Fibroblast of skin of left quadriceps (primary cell): Measurements from ENCODE around the gene ASCC2.

Source experiments
- DNase-seq, 2 experiments: peaks; one replicate each; pipeline ENCODE4 v3.0.0-alpha.2; 2013; ENCODE audit warnings: low read depth in 2 of 2

ASCC2 gene

GRCh38 chr22:29817724-29818123 lies 20.4 kb downstream of the ASCC2 start:
- no peak for DNase-seq

- DNase-seq = no peak
Measured at GRCh38 chr22:29816980-29817379, 21.1 kb downstream of the ASCC2 start.

GRCh38 chr22:29816539-29816938 lies 21.5 kb downstream of the ASCC2 start:
- DNase-seq = no peak

GRCh38 chr22:29816128-29816527 lies 21.9 kb downstream of the ASCC2 start:
- no peak for DNase-seq

DNA sequence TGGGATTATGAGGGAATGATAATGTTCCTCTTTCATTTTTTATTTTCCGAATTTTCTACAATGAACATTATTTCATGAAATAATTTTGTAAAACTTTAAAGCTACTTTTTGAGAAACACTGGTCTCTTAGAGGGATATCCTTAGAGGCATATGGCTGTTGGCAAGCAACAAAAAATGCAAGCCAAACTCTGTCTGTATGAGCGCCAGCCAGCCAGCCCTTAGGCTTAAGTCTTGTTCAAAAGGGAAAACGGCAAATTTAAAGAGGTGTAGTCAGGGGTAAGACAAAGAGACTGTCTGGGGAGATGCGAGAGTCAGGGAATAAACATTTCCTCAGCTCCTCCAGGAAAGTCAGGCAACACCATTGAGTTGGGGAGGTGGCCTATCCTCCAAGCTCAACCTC lies 22.5 kb downstream of the ASCC2 start:
- DNase-seq = no peak

DNA sequence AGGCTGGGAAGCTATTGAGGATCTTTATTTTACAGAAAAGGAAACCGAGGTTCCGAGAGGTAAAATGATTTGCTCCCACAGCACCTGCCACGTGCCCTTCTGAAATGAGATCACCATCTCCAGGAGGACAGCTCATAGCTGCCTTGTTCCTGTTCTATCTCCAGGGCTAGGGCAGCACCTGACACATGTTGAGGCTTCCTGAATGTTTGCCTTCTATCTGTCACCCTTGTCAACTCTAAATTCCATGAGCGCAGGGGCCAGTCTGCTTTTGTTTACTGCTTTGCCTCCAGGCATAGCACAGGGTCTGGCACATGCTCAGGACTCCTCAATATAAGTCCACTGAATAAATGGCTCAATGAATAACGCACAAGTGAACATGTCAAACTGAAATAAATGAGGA lies 24.1 kb downstream of the ASCC2 start:
- DNase-seq = no peak

GRCh38 chr22:29813563-29813962 lies 24.5 kb downstream of the ASCC2 start:
- no peak for DNase-seq

GRCh38 chr22:29813126-29813525 lies 24.9 kb downstream of the ASCC2 start:
- DNase-seq = no peak

DNA sequence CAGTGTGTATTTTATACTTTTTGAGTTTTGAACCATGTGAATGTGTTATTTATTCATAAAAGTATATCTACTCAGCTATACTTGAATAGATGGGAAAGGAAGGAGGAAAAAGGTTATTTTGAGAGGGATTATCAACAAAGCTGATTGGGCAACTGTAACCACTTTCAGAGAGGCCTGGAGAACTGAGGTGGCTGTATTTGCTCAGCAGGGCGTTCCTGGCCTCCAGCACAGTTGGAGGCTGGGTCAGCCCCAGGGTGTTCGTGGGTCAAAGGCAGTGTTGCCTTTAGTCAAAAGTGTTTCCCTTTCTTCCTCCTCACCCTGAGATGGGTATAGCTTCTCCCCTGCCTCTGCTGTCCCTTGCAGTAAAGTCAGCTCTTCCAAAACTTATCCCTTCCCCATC lies 26.7 kb downstream of the ASCC2 start:
- no peak for DNase-seq

- no peak for DNase-seq
Measured at GRCh38 chr22:29810216-29810615, 27.9 kb downstream of the ASCC2 start.

GRCh38 chr22:29806196-29806595 lies 31.9 kb downstream of the ASCC2 start:
- DNase-seq = no peak

- no peak for DNase-seq
Measured at GRCh38 chr22:29804985-29805384, 33.1 kb downstream of the ASCC2 start.

DNA sequence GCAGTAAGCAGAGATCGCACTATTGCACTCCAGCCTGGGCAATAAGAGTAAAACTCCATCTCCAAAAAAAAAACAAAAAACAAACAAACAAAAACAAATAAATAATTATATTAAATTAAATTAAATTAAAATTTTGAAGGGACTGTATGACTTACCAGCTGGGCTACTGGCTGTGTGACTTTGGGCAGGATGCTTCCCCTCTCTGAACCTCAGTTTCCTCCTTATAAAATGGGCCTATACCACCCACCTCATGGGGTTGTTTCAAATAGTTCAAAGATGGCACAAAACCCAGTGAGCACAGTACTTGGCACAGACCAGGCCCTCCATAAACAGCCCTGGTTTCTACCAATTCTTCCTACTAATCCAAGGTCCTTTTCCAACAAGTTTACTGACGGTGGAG lies 34.9 kb downstream of the ASCC2 start:
- DNase-seq = no peak

GRCh38 chr22:29801796-29802195 lies 36.3 kb downstream of the ASCC2 start:
- no peak for DNase-seq

GRCh38 chr22:29801153-29801552 lies 36.9 kb downstream of the ASCC2 start:
- DNase-seq = no peak

GRCh38 chr22:29799217-29799680 lies 38.8 kb downstream of the ASCC2 start:
- DNase-seq = peak in 1 of 2 experiments; percentile 9

GRCh38 chr22:29798801-29799200 lies 39.3 kb downstream of the ASCC2 start:
- no peak for DNase-seq

GRCh38 chr22:29798318-29798717 lies 39.8 kb downstream of the ASCC2 start:
- DNase-seq = no peak

- no peak for DNase-seq
Measured at GRCh38 chr22:29797351-29797750, 40.7 kb downstream of the ASCC2 start.

GRCh38 chr22:29795663-29796062 lies 42.4 kb downstream of the ASCC2 start:
- no peak for DNase-seq

- DNase-seq = no peak
Measured at GRCh38 chr22:29793396-29793795, 44.7 kb downstream of the ASCC2 start.

GRCh38 chr22:29790061-29790460 lies 48.0 kb downstream of the ASCC2 start:
- DNase-seq = no peak

DNA sequence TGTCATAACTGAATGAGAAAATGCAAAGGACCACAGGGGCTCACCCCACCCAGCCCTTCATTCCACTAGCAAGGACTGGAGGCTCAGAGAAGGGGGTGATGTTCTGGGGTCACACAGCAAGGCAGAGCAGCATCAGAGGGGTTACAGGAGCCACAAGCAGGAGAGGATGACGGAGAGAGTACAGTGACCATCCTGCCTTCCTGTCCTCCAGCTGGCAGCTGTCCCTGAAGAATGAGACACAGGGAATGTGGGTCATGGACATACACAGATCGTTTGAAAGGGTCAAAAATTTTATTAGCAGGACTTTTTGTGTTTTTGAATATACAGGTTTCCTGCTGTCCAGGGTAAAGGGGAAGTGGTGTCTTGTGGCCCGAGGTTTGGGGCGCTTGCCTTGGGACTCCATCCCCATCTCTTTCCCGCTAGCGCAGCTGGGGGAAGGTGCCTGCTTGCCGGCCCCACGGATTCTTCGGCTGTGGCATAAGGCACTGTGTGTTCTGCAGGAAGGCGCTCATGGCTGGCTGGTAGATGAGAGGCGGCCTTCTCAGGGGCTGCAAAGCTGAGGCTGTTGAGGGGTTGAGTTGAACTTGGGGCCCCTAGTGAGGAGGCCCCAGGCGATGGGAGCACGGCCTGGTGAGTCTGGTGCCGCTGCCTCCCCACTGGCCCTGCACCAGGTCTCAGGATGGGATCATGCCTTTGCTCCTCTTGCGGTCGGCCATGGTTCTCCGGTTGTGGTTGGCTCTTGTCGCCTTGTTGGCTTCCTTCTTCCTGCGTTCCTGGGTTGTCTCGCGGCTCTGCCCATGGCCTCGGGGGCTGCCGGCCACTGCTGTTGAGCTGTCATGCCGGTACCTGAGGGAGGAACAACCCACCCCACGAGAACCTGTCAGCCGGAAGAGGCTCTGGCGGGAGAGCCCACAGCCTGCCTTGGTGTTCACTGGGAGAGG lies 49.5 kb downstream of the ASCC2 start:
- no peak for DNase-seq
